ENCODE results near the gene SH3GLB2.

GRCh38 chr9:129001504-129002325 is 26.4 kb downstream of the SH3GLB2 start:
- TF ChIP-seq, protein P1, sequence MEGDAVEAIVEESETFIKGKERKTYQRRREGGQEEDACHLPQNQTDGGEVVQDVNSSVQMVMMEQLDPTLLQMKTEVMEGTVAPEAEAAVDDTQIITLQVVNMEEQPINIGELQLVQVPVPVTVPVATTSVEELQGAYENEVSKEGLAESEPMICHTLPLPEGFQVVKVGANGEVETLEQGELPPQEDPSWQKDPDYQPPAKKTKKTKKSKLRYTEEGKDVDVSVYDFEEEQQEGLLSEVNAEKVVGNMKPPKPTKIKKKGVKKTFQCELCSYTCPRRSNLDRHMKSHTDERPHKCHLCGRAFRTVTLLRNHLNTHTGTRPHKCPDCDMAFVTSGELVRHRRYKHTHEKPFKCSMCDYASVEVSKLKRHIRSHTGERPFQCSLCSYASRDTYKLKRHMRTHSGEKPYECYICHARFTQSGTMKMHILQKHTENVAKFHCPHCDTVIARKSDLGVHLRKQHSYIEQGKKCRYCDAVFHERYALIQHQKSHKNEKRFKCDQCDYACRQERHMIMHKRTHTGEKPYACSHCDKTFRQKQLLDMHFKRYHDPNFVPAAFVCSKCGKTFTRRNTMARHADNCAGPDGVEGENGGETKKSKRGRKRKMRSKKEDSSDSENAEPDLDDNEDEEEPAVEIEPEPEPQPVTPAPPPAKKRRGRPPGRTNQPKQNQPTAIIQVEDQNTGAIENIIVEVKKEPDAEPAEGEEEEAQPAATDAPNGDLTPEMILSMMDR (IDR thresholded peaks at IDR 0.05; ENCODE audit: poor library complexity), result no peak
- TF ChIP-seq EZH2phosphoT487 (IDR thresholded peaks at IDR 0.05; ENCODE audit: low read depth, severe bottlenecking, unreplicated experiment) (no peak), EZH2 (IDR thresholded peaks at IDR 0.05; ENCODE audit: borderline replicate concordance) (no peak)
